ENCODE results near the gene SOBP.

- TF ChIP-seq CTCF (IDR thresholded peaks at IDR 0.05) (no peak), POLR2A (IDR thresholded peaks at IDR 0.05) (no peak)
These were observed 128.8 kb downstream of the SOBP start for GRCh38 chr6:107618672-107619071.
